HG03558 (cell line): ENCODE data around the gene TAF1A.
"Not testable (repeated sequence)": the region's sequence is repeated elsewhere in the genome, so short reads cannot be mapped to it uniquely, and the experiment has no call there.

ENCODE experiments used
- ATAC-seq: cut with Tn5 transposase; IDR thresholded peaks from one replicate; pipeline ENCODE4 v1.9.1; 2021; ENCODE audit warnings: moderate number of reproducible peaks; ENCODE audit not compliant: unreplicated experiment; ENCODE audit errors: extremely low read depth

Gene TAF1A

GRCh38 chr1:222589462-222590302 lies at the start of gene TAF1A:
TAF1A (minus strand) TSS chr1:222589933.
- peak; percentile 87 for ATAC-seq

- ATAC-seq: peak; percentile 88
Measured at GRCh38 chr1:222634180-222635013, 44.7 kb upstream of the TAF1A start.

- no peak for ATAC-seq
Measured at GRCh38 chr1:222632749-222633148, 43.0 kb upstream of the TAF1A start.

GRCh38 chr1:222631611-222632208 lies 42.0 kb upstream of the TAF1A start:
- ATAC-seq: no peak

GRCh38 chr1:222629921-222630535 lies 40.3 kb upstream of the TAF1A start:
- no peak for ATAC-seq

GRCh38 chr1:222627232-222627631 lies 37.5 kb upstream of the TAF1A start:
- no peak for ATAC-seq

GRCh38 chr1:222624214-222624613 lies 34.5 kb upstream of the TAF1A start:
- no peak for ATAC-seq

GRCh38 chr1:222623458-222623857 lies 33.7 kb upstream of the TAF1A start:
- ATAC-seq: no peak

GRCh38 chr1:222622765-222623164 lies 33.0 kb upstream of the TAF1A start:
- ATAC-seq: no peak

- peak; percentile 34 for ATAC-seq
Measured at GRCh38 chr1:222620566-222620965, 30.8 kb upstream of the TAF1A start.

- ATAC-seq: no peak
Measured at GRCh38 chr1:222618880-222619596, 29.3 kb upstream of the TAF1A start.

GRCh38 chr1:222618001-222618879 lies 28.5 kb upstream of the TAF1A start, which contains the start of gene MIA3:
MIA3 (plus strand) TSS chr1:222618097; CDS start chr1:222618111, 14 bp downstream.
- peak; percentile 22 for ATAC-seq

GRCh38 chr1:222617367-222617951 lies 27.7 kb upstream of the TAF1A start:
- ATAC-seq: peak; percentile 71

- ATAC-seq: no peak
Measured at GRCh38 chr1:222616525-222616924, 26.8 kb upstream of the TAF1A start.

- no peak for ATAC-seq
Measured at GRCh38 chr1:222613627-222614026, 23.9 kb upstream of the TAF1A start.

- ATAC-seq: no peak
Measured at GRCh38 chr1:222610728-222611127, 21.0 kb upstream of the TAF1A start.

GRCh38 chr1:222609111-222609510 lies 19.4 kb upstream of the TAF1A start:
- not testable (repeated sequence) for ATAC-seq

GRCh38 chr1:222606757-222607156 lies 17.0 kb upstream of the TAF1A start:
- no peak for ATAC-seq
